Heart left ventricle (tissue), 16 donors: ENCODE results near the gene MYO5C. TPM values are rescaled to one million over a fixed set of nuclear protein-coding genes. Genes with fewer than 3 reads are reported as not detected.

Source experiments
- ATAC-seq, 4 donors: fragments of 200-7000 bp; cut with Tn5 transposase; one replicate each; pipeline ENCODE4 v1.9.1; 2020 to 2022; ENCODE audit warnings: moderate library complexity in 4 of 4, mild to moderate bottlenecking in 3 of 4, moderate number of reproducible peaks in 1 of 4
- DNase-seq, 5 donors: peaks; one replicate each; pipeline ENCODE4 v3.0.0-alpha.2; 2020
- H3K27ac ChIP-seq, 12 donors: fragments of 200-600 bp; sonication (generic) in 4 of 12; one replicate each; pipeline versions ENCODE4 v1.5.0 to v1.8.0; 2016 to 2022; ENCODE audit warnings: mild to moderate bottlenecking in 2 of 12
- H3K27me3 ChIP-seq, 9 donors: fragments of 200-600 bp; sonication (generic) in 2 of 9; one replicate each; pipeline versions ENCODE4 v1.5.1 to v1.8.0; 2016 to 2022; ENCODE audit warnings: mild to moderate bottlenecking in 3 of 9
- H3K36me3 ChIP-seq, 9 donors: fragments of 200-600 bp; sonication (generic) in 2 of 9; one replicate each; pipeline versions ENCODE4 v1.5.0 to v1.8.0; 2018 to 2022; ENCODE audit warnings: mild to moderate bottlenecking in 2 of 9
- H3K4me1 ChIP-seq, 12 donors: fragments of 200-600 bp; sonication (generic) in 4 of 12; one replicate each; pipeline versions ENCODE4 v1.5.0 to v1.8.0; 2016 to 2022; ENCODE audit warnings: mild to moderate bottlenecking in 3 of 12
- H3K4me3 ChIP-seq, 12 donors: fragments of 200-600 bp; sonication (generic) in 4 of 12; one replicate each; pipeline versions ENCODE4 v1.5.0 to v1.8.0; 2017 to 2022; ENCODE audit warnings: mild to moderate bottlenecking in 9 of 12, moderate library complexity in 4 of 12
- H3K9me3 ChIP-seq, 12 donors: fragments of 200-600 bp; sonication (generic) in 4 of 12; one replicate each; pipeline versions ENCODE4 v1.5.0 to v1.8.0; 2016 to 2022; ENCODE audit warnings: mild to moderate bottlenecking in 1 of 12
- POLR2A ChIP-seq, 2 donors: fragments of 450-650 bp; IDR thresholded peaks; one replicate each; pipeline ENCODE4 v1.6.1; 2017; ENCODE audit warnings: antibody characterized with exemption in 2 of 2, mild to moderate bottlenecking in 2 of 2, moderate library complexity in 2 of 2
- WGBS, 4 donors: extraction: QIAGEN DNeasy Blood & Tissue Kit in 2 of 4; methylation state at CpG; one replicate each; pipeline versions ENCODE4 v1.1.5 to v1.1.7; 2013 to 2018; 5-methylcytosine and 5-hydroxymethylcytosine counted together
- intact Hi-C, 10 donors: fragments of 100-400 bp; cut with DNase I; formaldehyde crosslinking; loops; one replicate each; pipeline versions ENCODE4 v1.11.1 to v1.14.2; 2022
- polyA plus RNA-seq, 2 donors: library from polyadenylated mRNA; stranded (reverse); fragments of 200-250 nt; gene quantifications; one replicate each; pipeline ENCODE4 v1.2.3, GENCODE V29; 2013
- total RNA-seq, 9 donors: library from RNA; depleted of rRNA in 2 of 9; stranded (reverse); fragments of >200 nt in 2 of 9; fragmentation: NEBNext Ultra II Directional in 3 of 9; extraction: Animal tissue kit (Norgen Biotek cat#: 25700) in 3 of 9; gene quantifications; one replicate each; pipeline versions ENCODE4 v1.1.0 to v1.2.4, GENCODE V29; 2016 to 2023
- TF ChIP-seq, protein P1 (sequence below), 12 donors: fragments of 200-600 bp; sonication (generic) in 4 of 12; IDR thresholded peaks; one replicate each; pipeline versions ENCODE4 v1.5.0 to v1.8.0; 2018 to 2022; ENCODE audit warnings: antibody characterized with exemption in 12 of 12, mild to moderate bottlenecking in 5 of 12
- donor health status: ischemic (EF 13 %, LVEDD 7.1; RV severe dilation, severe dysfunction).
- donor health status: healthy with polysubstance abuse.
- donor health status: DM: no; HTN: yes; CAD: no.
- donor health status: DM: no; HTN: no; CAD: no.
- donor health status: ischemic (EF 25% LVEDD 6.9; RV normal size, moderate dysfunction).
- donor health status: ischemic (EF 25% LVEDD 5.7; RV mildly dilated, moderate dysfunction).
- donor health status: healthy.
- donor health status: DM: yes; HTN: yes; CAD: no.
- donor health status: ischemic (EF 35%, LVEDD 5.7; RV mildly dilated, moderate dysfunction).
- donor health status: nonischemic (EF 11% LVEDD 7.7; RV severe dilation, severe dysfunction).
- donor health status: DM: yes; HTN: yes; CAD: no.
- donor health status: PGD.
- donor health status: ischemic (EF 29% LVEDD 5.4; RV normal size, mild dysfunction).
- donor health status: nonischemic (EF 23%, LVEDD 6.1; RV moderate dilation, normal function).

The MYO5C gene
- total and polyA plus RNA-seq, 11 donors, result 0.89 to 7.2 (median 2.3) TPM

DNA sequence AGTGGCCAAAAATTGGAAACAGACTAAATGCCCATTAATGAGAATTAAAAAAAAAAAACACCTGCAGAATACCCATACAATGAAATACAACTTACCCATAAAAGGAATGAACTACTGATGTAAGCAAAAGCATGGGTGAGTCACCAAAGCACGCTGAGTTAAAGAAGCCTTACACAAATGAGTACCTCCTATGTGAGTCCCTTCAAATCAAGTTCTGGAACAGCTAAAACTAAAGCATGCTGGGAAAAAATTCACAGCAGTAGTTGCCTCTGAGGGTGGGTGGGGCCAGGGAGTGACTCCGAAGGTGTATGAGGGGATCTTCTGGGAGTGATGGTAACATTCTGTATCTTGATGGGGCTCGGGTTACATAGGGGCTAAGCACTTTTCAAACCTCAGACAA is 11.4 kb downstream of the MYO5C start:
- TF ChIP-seq, protein P1, sequence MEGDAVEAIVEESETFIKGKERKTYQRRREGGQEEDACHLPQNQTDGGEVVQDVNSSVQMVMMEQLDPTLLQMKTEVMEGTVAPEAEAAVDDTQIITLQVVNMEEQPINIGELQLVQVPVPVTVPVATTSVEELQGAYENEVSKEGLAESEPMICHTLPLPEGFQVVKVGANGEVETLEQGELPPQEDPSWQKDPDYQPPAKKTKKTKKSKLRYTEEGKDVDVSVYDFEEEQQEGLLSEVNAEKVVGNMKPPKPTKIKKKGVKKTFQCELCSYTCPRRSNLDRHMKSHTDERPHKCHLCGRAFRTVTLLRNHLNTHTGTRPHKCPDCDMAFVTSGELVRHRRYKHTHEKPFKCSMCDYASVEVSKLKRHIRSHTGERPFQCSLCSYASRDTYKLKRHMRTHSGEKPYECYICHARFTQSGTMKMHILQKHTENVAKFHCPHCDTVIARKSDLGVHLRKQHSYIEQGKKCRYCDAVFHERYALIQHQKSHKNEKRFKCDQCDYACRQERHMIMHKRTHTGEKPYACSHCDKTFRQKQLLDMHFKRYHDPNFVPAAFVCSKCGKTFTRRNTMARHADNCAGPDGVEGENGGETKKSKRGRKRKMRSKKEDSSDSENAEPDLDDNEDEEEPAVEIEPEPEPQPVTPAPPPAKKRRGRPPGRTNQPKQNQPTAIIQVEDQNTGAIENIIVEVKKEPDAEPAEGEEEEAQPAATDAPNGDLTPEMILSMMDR (IDR thresholded peaks at IDR 0.05), result no peak
- TF ChIP-seq POLR2A (IDR thresholded peaks at IDR 0.05), result no peak
- H3K27me3 ChIP-seq, result no peaks in the 10 kb centered on the region
- intact Hi-C loops, result no loop called here
- no peaks in the 10 kb centered on the region for H3K9me3 ChIP-seq
- H3K36me3 ChIP-seq, result no peaks in the 10 kb centered on the region
- no peak overlapping the region for H3K4me3 ChIP-seq
- H3K27ac ChIP-seq, result no peak overlapping the region
- WGBS, 4 donors, result 88 to 95% (median 90%) methylated on average over 3 of the region's 3 CpGs
- ATAC-seq (no peak), DNase-seq (no peak)
- H3K4me1 ChIP-seq, result peaks cover 0 to 9% (median 0%) of the 10 kb centered on the region in 12 donors

DNA sequence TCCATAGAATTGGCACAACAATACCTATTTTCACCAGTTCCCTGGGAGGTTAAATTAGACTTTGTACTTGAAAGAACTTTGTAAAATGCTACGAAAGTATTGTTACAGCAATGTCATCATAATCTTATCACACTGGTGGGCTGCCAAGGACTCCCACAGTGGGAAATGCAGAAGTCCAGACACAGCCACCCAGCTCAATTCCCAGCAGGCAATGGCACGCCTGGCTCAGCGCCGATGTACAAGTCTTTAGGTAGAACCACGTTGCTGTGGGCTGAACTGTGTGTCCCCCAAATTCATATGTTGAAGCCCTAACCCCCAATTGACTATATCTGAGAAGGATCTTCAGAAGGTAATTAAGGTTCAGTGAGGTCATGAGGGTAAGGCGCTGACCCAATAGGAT is 12.3 kb downstream of the MYO5C start:
- H3K27me3 ChIP-seq, result no peaks in the 10 kb centered on the region
- no peaks in the 10 kb centered on the region for H3K9me3 ChIP-seq
- ATAC-seq, result no peak
- H3K36me3 ChIP-seq, result peaks cover 0 to 8% (median 0%) of the 10 kb centered on the region in 9 donors
- no peak overlapping the region for H3K27ac ChIP-seq
- TF ChIP-seq, protein P1 (IDR thresholded peaks at IDR 0.05), result no peak
- TF ChIP-seq POLR2A (IDR thresholded peaks at IDR 0.05), result no peak
- no peak overlapping the region for H3K4me3 ChIP-seq
- DNase-seq, result no peak
- intact Hi-C loops, result no loop called here
- 76 to 81% (median 80%) methylated on average over 6 of the region's 6 CpGs for WGBS, 4 donors
- H3K4me1 ChIP-seq, result peaks cover 0 to 9% (median 0%) of the 10 kb centered on the region in 12 donors

DNA sequence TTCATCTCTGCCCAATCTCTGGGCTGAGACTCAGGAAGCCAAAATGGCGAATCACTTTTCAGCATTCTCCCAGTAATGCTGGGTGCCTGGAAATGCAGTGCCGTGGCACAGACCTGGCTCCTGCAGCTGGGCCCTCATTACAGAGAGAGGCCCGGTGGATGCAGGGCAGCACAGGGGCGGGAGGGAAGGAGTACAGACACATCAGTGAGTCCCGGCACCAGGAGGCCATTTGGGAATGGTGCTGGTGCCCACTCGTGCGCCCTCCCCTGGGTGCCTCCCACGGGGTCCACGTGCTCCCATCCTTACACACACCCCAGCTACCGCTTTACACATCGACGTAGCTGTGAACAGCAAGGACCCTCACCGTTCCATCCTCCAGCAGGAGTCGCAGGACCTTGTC is 13.2 kb downstream of the MYO5C start:
- Histone ChIP-seq H3K4me1 (peaks cover 0 to 9% (median 0%) of the 10 kb centered on the region in 12 donors), H3K27me3 (no peaks in the 10 kb centered on the region), H3K36me3 (peaks cover 0 to 14% (median 0%) of the 10 kb centered on the region in 9 donors), H3K27ac (no peak overlapping the region), H3K4me3 (no peak overlapping the region), H3K9me3 (no peaks in the 10 kb centered on the region)
- TF ChIP-seq, protein P1 (IDR thresholded peaks at IDR 0.05), result no peak
- TF ChIP-seq POLR2A (IDR thresholded peaks at IDR 0.05), result no peak
- WGBS, 4 donors, result 91 to 96% (median 94%) methylated on average over 14 of the region's 14 CpGs
- DNase-seq, result no peak
- intact Hi-C loops, result no loop called here
- no peak for ATAC-seq

DNA sequence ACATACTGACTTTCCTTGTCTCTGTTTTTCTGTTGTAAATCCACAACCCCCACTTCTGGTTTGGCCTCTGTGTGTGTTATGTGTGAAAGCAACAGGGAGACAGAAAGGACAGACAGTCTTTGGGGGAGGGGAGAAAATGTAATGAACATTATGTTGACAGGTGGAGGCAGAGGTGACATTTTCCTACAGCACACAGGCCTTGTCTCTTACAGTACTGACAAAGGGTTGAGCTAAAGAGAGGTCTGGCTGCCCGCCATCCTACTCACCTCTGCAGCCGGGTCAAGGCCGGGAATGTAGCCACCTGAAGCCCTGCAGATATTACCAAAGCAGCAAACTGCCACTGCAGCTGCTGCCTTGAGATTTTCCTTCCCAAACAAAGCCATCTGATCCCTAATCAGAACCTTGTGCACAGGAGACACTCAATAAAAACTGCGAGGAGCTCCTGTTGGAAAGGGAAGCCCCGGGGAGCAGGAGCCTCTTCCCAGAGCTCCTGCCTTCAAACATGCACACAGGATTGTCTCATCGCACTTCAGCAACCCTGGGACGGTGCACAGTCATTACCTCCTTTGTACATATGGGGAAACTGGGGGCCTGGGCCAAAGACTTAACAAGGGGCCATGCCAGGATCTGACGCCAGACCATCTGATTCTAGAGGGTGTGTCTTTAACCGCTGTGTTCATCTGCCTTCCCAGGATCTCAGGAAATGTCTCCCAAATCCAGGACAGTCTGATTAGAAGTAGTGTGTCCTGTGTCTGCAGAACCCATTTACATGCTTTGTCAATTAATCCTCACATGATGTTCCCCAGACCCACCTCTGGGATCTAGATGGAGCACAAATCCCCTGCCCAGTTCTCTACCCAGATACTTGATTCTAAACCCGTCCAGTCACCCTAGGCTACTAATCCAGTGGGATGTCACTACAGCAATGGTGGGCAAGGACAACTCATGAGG is 14.2 kb downstream of the MYO5C start:
- no peak for TF ChIP-seq POLR2A (IDR thresholded peaks at IDR 0.05)
- TF ChIP-seq, protein P1 (IDR thresholded peaks at IDR 0.05), result no peak
- no peaks in the 10 kb centered on the region for H3K27me3 ChIP-seq
- ATAC-seq (peak; percentile 46 to 72 (median 68)), DNase-seq (peak in 1 of 5 donors; percentile 43)
- peaks cover 0 to 9% (median 0%) of the 10 kb centered on the region in 12 donors for H3K4me1 ChIP-seq
- H3K36me3 ChIP-seq, result peaks cover 0 to 14% (median 0%) of the 10 kb centered on the region in 9 donors
- no peak overlapping the region for H3K27ac ChIP-seq
- intact Hi-C loops, result no loop called here
- no peaks in the 10 kb centered on the region for H3K9me3 ChIP-seq
- WGBS, 4 donors, result 58 to 77% (median 71%) methylated on average over 8 to 10 of the region's 10 CpGs
- no peak overlapping the region for H3K4me3 ChIP-seq
